ENCODE measurements around the gene UROS. TPM values are rescaled to one million over a fixed set of nuclear protein-coding genes. Genes with fewer than 3 reads are reported as not detected.
A peak's percentile ranks its signal among the peaks of the same experiment; 100 is the strongest.

Gene UROS
- total and polyA plus RNA-seq, 2 of the 4 experiments (the other 2 are of a cell fraction): 48.7 to 56.5 TPM

- Histone ChIP-seq H2BK5ac (ENCODE audit: low read depth, low read length, poor library complexity, severe bottlenecking) (no peak overlapping the region), H4K20me1 (ENCODE audit: insufficient read depth, low read length) (no peaks in the 10 kb centered on the region), H3K14ac (replicated peaks; ENCODE audit: low read depth, low read length) (no peak overlapping the region), H2AK9ac (replicated peaks; ENCODE audit: low read depth, low read length, poor library complexity) (no peak overlapping the region), H2BK120ac (ENCODE audit: low read depth, low read length) (no peak overlapping the region), H4K5ac (ENCODE audit: low read depth, low read length) (no peak overlapping the region), H4K8ac (ENCODE audit: low read depth in 2 of 2, low read length in 2 of 2) (no peak overlapping the region), H3K4me2 (ENCODE audit: low read depth, low read length) (no peak overlapping the region), H3K56ac (ENCODE audit: extremely low read depth, insufficient read depth, low read length) (no peak overlapping the region), H3K9me3 (ENCODE audit: control insufficient read depth, insufficient read depth, low read length) (no peaks in the 10 kb centered on the region), H4K91ac (ENCODE audit: insufficient read depth, low read depth, low read length) (no peak overlapping the region), H2BK20ac (ENCODE audit: low read depth, low read length) (no peak overlapping the region), H3K4me1 (ENCODE audit: control insufficient read depth, insufficient read depth, low read length) (no peaks in the 10 kb centered on the region), H3K18ac (ENCODE audit: low read depth, low read length) (no peak overlapping the region), H3K4ac (ENCODE audit: low read depth, low read length) (no peak overlapping the region), H3K9ac (ENCODE audit: low read depth, low read length) (no peak overlapping the region), H3K23ac (ENCODE audit: low read depth, low read length) (no peak overlapping the region), H3K36me3 (ENCODE audit: control insufficient read depth, insufficient read depth, low read length) (no peaks in the 10 kb centered on the region), H2AK5ac (ENCODE audit: low read depth, low read length) (no peak overlapping the region), H2BK15ac (ENCODE audit: low read depth, low read length) (no peak overlapping the region), H3K27ac (ENCODE audit: insufficient read depth, low read length) (no peak overlapping the region), H3K27me3 (ENCODE audit: control insufficient read depth, insufficient read depth, low read length) (no peaks in the 10 kb centered on the region; the same call in 1 of the 2 replicates), H3K9me1 (ENCODE audit: insufficient read depth, low read length) (no peaks in the 10 kb centered on the region), H3K79me1 (ENCODE audit: low read depth in 1 of 2, low read length in 2 of 2) (no peaks in the 10 kb centered on the region), H2AFZ (replicated peaks; ENCODE audit: low read length, poor library complexity) (peak overlapping the region; percentile 30), H3K4me3 (ENCODE audit: insufficient read depth, low read depth, low read length) (no peak overlapping the region)
- ChIA-PET POLR2A (ENCODE audit: unreplicated experiment) (no interaction called here), CTCF (no interaction called here)
- TF ChIP-seq USF2 (IDR thresholded peaks at IDR 0.05; ENCODE audit: low read depth, low read length) (peak; percentile 30), BHLHE40 (IDR thresholded peaks at IDR 0.05; ENCODE audit: low read depth, low read length) (no peak)
- DNase-seq (peak; percentile 4), ATAC-seq (ENCODE audit: low read depth) (no peak)
- WGBS, 2 experiments (ENCODE audit: extremely low coverage in 2 of 2, insufficient read length in 1 of 2): no CpG with 5 or more reads among the region's 11 CpGs
- in situ Hi-C loops (cut with MboI; ENCODE audit: low sequenced_read_pairs): no loop called here
- dilution Hi-C loops (cut with HindIII; ENCODE audit: low sequenced_read_pairs, unreplicated experiment): no loop called here
- intact Hi-C loops (cut with micrococcal nuclease): no loop called here
- no TSS peak for BruUV-seq (replicated peaks)
Measured at GRCh38 chr10:125782616-125783015, 40.4 kb downstream of the UROS start.

Measured in IMR-90 (cell line).